NK-92 (cell line): ENCODE measurements around the gene RUNX1.

Source experiments
- DNase-seq: peaks from one replicate; lab custom pipeline; 2025; ENCODE audit not compliant: unreplicated experiment; lab: John Stamatoyannopoulos, UW

Gene RUNX1

DNA sequence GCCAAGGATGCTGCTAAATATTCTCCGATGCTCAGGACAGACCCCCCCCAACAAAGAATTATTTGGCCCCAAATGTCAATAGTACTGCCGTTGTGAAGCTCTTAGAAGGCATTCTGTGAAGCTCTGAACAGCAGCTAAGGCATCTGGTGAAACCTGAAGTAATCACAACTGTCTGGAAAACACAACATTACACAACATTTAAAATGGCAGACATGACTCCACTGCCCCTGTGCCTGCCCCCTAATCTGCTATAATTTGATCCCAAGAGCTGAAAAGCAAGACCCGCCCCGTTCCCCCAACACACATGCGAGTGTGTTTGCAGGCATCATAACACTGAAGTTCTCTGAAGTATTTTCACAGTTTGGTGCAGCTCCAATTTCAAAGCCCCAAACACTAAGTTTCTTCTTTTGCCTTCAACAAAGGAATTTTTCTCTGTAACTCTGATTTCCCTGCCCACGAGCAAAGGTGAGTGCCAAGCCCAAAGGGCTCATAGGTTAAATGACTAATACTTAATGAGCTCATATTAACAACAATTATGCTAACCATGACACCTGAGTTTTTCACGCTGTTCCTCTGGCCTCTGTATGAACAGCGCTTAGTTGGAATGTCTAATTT is 251.1 kb downstream of the RUNX1 start:
- DNase-seq = no peak

GRCh38 chr21:34797201-34797525 is 251.9 kb downstream of the RUNX1 start:
- DNase-seq = no peak

GRCh38 chr21:34796518-34797200 is 252.4 kb downstream of the RUNX1 start:
- DNase-seq = no peak

DNA sequence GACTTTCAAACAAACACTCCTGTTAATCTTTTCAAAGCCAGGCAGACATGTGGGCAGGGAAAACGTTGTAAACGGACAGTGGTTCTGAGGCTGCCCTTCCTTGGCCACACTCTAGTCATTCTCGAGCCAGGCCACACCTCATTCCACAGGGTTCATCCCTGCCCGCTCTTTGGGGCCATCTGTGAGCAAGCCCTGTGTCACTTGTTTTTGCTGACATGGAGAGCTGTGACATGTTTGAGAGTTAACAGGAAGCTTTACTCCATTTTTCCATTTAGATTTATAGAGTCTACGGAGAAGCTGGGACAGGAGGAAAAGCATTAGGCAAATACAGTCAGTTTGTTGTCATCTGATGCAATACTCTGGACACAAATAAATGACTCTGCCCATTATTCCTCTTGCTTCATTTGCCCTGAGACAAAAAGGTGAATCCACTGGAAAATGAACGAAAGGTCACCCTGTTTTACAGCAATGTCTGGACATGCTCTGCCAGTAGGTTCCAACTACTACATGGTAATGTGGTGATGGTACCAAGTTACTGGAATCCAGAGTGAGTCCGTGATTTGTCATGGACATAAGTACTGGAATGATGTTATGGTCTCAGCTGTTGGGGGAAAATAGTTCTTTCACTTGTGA is 253.4 kb downstream of the RUNX1 start:
- DNase-seq = no peak

GRCh38 chr21:34795175-34795547 is 253.9 kb downstream of the RUNX1 start:
- DNase-seq = no peak

- DNase-seq = no peak
Observed at GRCh38 chr21:34794686-34795085, 254.4 kb downstream of the RUNX1 start.

GRCh38 chr21:34793471-34793870 is 255.6 kb downstream of the RUNX1 start:
- DNase-seq = no peak

GRCh38 chr21:34792504-34793089 is 256.5 kb downstream of the RUNX1 start:
- DNase-seq = no peak

DNA sequence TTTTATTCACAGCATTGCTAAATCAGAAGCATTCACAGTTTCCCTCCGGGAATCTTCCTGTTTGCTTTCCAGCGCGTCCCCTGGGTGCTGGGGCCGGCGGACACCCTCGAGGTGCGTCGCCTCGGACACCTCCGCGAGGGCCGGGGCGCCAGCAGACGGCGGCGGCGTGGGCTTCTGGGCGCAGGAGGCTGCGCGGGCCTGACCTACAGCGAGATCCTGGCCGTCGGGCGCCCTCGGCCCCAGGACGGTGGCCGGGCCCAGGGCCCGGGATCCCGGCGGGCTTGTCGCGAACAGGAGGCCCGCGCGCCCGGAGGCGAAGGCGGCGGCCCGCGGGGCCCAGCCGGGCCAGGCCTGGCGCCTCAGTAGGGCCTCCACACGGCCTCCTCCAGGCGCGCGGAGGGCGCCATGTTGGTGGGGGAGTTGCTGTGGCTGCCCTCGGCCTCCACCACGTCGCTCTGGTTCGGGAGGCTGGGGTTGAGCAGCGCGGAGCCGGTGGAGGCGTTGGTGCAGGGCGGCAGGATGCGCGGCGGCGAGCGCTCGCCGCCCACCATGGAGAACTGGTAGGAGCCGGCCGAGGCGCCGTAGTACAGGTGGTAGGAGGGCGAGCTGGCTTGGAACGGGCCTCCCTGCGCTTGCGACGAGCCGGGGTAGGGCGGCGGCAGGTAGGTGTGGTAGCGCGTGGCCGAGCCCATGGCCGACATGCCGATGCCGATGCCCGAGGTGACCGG is 257.2 kb downstream of the RUNX1 start:
- DNase-seq = no peak

- no peak for DNase-seq
Observed at GRCh38 chr21:34790834-34791233, 258.3 kb downstream of the RUNX1 start.

DNA sequence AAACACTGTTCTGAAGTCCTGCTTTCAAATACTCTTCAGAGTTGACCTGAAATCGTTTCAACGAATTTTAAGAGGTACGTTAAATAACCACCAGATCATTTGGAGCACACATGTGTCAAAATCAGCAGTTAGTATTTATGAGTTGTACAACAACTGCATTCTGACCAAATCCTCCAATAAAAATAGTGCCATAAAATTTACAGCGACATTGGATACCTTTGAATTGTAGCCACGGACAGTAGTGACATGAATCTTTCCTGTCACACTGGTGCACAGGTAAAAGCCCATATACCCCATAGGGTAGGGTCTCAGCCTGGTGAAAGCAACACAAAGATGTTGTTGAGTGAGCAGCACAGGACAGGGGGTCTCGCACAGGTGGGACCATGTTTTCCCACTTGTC is 258.8 kb downstream of the RUNX1 start:
- DNase-seq = no peak

GRCh38 chr21:34788879-34789278 is 260.2 kb downstream of the RUNX1 start:
- no peak for DNase-seq

DNA sequence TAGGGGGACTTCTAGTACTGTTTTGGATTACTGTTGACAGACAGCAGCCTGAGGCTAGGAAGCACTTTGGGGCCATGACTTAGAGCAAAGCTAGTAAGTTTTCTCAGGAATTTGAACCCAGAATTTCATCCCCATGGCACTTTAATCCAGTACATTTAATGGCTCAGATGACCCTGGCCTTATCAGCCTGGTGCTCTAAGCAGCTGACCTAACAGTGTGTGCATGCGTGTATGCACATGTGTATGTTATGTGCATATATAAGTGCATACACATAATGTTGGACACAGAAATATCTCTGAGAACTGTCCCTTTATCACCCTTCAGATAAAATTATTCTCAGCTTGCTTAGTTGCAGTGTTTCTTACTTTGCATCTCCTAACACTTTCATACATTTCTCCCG is 265.3 kb downstream of the RUNX1 start:
- no peak for DNase-seq

DNA sequence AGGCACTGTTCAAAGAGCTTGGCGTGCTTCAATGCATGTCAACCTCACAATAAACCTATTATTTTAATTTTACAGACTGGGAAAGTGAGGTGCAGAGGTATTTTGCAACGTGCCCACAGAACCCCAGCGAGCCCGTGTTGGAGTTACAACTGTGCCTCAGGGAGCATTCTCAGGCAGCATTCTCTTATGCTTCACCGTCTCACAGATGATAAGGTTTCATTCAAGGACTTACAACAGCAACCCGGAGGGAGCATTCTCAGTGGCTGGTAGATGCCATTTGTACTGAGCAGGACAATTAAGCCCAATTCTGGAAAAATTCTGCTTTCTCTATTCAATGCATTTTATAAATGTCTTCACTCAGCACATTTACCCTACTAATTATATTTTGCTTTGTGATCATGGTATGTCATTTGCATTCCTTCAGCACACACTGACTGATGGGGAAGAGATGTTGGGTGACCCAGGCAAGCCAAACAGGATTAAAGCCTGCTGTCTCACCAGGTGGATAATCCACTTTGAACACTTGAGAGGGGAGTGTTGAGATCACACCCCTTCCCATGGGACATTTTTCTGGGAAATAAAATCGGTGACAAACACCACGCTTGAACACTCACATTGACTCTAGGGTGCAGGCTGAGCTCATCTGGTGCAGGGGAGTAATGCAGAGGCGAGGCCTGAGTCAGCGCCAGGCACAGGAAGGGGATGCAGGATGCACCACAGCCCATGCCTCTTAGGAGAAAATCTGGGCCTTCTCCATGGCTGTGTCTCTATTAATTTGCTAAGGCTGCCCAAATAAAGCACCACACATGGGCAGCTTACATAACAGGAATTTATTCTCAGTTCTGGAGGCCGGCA is 266.4 kb downstream of the RUNX1 start:
- no peak for DNase-seq

- no peak for DNase-seq
Observed at GRCh38 chr21:34781526-34781925, 267.6 kb downstream of the RUNX1 start.

DNA sequence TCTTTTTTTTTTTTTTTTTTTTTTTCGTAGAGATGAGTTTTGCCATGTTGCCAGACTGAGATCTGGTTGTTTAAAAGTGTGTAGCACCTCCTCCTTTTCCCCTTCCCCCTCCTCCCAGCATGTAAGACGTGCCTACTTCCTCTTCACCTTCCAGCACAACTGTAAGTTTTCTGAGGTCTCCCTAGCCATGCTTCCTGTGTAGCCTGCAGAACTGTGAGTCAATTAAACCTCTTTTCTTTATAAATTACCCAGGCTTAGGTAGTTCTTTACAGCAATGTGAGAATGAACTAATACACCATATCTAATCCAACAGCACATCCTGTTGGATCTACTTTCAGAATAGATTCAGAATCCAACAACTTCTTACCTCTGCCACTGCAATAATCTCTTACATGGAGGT is 269.2 kb downstream of the RUNX1 start:
- DNase-seq = no peak

GRCh38 chr21:34775793-34776192 is 273.3 kb downstream of the RUNX1 start:
- no peak for DNase-seq

- no peak for DNase-seq
Observed at GRCh38 chr21:34774750-34775149, 274.4 kb downstream of the RUNX1 start.

DNA sequence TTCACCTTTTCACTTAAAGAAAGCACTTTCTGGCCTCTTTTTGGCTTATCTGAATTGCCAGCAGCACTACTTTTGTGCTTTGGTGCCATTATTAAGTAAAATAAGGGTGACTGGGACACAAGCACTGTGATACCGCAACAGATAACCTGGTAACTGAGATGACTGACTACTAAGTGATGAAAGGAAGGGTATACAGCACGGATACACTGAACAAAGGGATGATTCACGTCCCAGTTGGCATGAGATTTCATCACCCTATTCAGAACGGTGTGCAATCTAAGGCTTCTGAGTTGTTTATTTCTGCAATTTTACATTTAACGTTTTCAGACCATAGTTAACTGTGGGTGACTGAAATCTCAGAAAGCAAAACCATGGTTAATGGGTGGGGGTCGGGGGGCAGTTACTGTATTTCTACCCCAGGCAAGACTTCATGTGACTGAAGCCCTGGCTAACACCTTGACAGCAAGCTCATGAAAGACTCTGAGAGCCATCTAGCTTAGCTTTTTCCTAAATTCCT is 277.5 kb downstream of the RUNX1 start:
- DNase-seq = no peak

GRCh38 chr21:34770576-34770975 is 278.5 kb downstream of the RUNX1 start:
- no peak for DNase-seq

DNA sequence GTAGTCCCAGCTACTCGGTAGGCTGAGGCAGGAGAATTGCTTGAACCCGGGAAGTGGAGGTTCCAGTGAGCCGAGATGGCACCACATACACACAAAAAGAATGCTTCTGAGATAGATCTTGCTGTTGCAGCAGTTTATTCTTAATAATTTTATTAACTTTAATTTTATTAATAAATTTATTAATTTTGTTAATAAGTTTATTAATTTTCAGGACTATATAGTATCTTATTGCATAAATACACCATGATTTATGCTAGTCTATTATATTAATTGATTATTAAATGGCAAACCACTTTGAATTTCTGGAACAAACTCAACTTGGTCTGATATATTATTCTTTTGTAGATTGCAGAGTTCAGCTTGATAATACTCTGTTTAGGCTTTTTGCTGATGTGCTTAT is 280.8 kb downstream of the RUNX1 start:
- no peak for DNase-seq
